ENCODE data around the gene FOXP1.

The FOXP1 gene

GRCh38 chr3:71160785-71161546 lies 422.6 kb downstream of the FOXP1 start:
- DNase-seq, result peak; percentile 67

GRCh38 chr3:71156062-71156665 lies 427.4 kb downstream of the FOXP1 start:
- DNase-seq, result no peak

GRCh38 chr3:71154846-71155245 lies 428.7 kb downstream of the FOXP1 start:
- DNase-seq, result no peak

DNA sequence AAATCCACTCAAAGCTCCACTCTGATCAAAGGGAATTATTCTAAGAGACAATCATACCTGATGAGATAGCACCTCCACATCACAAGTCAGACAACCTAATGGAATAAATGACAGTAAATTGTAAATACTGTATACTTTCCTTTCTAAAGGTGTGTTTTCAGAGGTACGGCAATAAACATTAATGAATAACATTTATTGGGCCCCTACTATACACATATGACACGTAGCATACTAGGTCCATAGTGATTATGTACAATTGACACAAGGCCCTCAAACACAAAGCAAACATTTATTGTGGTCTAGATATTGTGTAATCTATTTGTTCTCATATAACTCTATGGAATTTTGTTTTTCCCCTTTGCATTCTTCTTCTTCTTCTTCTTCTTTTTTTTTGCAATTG lies 429.8 kb downstream of the FOXP1 start:
- no peak for DNase-seq

DNA sequence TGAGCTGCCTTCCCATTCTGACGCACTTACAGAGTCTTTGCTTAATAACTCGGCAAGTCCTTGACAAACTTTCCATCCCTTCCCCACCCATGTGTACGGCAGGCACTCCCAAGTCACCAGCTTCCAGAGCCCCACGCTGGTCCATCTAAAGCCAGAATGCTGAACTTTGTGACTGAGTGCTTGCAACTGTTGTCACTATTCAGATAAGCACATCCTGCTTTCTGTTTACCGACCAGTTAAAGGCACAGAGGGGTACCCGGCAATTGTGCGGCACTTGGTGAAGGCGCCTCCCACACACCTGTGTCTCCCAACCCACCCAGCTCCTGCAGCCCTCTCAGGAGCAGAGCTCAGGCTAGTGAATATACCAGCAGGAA lies 430.6 kb downstream of the FOXP1 start:
- DNase-seq, result no peak

DNA sequence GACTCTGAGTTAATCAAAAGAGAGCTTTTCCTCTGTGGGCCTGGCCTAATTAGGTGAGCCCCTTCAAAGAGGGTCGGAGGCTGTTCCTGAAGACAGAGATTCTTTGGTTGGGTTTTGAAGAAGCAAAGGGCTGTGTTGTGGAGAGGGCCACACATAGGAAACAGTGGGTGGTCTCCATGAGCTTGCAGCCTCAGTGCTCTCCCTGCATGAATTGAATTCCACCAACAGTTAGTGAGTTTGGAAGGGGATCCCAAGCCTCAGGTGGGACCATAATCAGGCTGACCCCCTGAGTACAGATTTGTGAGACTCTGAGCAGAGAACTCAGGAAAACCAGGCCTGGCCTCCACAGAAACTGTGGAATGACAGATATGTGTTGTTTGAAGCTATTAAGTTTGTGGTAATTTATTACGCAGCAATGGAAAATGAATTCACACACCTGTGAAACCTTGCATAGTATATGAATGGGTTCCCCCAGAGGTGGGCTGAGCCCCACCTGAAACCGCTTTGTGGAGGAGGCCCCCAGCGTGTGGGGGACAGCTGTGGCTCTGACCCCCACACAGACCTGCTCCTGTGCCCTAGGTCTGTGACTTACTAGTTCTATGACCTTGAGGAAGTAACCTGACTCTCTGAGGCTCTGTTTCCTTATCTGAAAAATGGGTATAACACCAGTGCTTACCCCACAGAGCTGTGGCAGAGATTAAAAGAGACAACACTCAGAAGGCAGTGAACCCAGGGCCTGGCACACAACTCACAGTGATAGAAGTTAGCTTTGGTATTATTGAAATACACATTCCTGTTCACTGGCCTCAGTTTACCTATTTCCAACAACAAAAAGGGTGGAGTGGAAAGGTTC lies 431.3 kb downstream of the FOXP1 start:
- DNase-seq, result no peak

DNA sequence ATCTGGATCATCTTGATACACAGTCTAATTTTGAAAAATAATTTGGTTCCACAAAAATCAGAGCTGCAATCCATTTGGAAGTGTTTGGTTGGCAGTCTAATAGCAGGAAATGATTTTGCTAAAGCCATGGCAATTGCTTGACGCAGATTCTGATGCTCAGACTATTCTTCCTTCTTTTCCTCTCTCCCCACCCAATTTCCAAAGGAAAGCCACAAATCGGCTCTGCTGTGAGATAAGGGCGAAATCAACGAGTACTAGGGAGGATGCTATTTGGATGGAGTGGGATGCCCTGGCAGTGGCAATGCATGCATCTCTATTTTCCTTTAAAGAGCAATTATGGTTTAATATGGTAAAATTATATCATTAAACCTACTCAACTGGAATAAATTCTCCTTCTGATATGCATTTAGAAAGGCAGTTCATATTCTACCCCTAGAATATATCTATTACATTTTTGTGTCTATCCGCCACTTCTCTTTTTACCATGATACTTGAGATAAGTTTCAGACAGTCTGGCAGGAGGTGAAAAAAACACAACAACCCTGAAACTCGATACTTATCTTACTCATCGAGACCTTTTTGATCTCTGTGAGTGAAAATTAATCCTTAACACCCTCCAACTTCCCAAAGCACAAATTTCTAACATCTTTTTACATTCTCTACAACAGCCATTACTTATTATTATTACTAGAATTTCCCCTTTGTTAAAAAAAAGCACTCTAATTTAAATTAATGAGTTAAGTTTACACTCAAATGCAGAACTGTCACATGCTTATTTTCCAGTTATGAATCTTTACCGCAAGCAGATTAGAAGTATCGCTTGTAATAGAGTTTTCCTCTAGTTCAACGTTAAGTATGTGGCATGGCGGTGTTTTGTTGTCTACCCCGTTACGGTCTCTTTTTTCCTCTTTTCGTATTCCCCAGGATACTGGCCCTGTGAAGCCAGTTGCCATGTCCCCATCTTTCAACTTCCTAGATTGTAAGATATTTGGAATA lies 433.3 kb downstream of the FOXP1 start:
- DNase-seq, result no peak

- DNase-seq, result no peak
These were observed 435.0 kb downstream of the FOXP1 start for GRCh38 chr3:71148455-71149060.

- DNase-seq, result no peak
These were observed 436.9 kb downstream of the FOXP1 start for GRCh38 chr3:71146673-71147072.

DNA sequence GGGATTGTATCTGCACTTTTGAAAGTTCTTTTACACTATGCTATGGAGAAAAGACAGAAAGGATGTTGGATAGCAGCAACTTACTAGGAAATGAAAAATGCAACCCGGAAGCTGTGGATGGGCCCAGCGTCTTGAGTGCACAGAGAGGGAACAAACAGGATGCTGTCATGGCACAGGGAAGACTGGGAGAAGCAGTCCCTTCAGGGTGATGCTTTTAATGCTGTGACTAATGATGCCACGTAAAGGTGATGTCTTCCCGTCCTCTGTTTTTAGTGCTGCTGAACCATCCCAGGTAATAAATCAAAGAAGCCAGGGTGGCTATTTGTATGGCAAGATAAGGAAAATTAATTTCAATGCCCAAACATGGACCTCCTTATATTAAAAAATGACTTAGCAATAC lies 437.6 kb downstream of the FOXP1 start:
- DNase-seq, result no peak

GRCh38 chr3:71144525-71145253 lies 438.8 kb downstream of the FOXP1 start:
- DNase-seq, result no peak

GRCh38 chr3:71143493-71143892 lies 440.0 kb downstream of the FOXP1 start:
- DNase-seq, result no peak

- no peak for DNase-seq
These were observed 440.9 kb downstream of the FOXP1 start for GRCh38 chr3:71142441-71143161.

DNA sequence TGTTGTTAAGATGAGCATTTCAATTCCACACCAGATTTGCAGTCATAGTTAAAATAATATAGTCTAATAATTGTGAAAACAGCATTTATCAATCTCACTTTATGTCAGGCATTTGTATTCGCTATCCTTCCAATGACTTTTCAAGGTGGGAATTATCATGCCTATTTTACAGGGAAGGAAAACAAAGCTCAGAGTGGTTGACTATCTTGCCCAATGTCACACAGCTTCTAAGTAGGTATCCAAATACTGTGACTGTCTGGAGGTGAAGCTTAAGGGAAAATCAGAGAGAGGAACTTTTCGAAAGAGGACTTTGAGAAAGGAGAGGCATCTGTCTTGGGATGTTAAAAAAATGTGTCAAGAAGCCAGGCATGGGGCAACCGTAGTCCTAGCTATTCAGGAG lies 443.1 kb downstream of the FOXP1 start:
- DNase-seq, result no peak

DNA sequence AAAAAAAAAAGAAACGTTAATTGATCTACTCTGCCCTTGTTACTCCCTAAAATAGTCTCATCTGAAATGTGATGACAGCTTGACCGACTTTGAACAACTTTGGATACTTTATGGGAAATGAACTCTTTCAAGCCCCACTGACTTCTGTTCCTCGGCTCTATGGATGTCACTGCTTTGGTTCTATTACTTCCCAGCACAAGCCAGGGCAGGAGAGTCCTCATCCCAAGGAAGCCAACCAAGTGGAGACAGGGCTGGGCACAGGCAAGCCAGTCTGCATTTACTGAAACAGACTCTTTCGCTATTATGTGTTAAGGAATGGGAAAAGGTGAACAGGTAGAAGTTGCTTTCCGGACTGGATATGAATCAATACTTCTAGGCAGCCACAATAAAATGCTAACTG lies 444.0 kb downstream of the FOXP1 start:
- no peak for DNase-seq

GRCh38 chr3:71138410-71138809 lies 445.1 kb downstream of the FOXP1 start:
- DNase-seq, result no peak

DNA sequence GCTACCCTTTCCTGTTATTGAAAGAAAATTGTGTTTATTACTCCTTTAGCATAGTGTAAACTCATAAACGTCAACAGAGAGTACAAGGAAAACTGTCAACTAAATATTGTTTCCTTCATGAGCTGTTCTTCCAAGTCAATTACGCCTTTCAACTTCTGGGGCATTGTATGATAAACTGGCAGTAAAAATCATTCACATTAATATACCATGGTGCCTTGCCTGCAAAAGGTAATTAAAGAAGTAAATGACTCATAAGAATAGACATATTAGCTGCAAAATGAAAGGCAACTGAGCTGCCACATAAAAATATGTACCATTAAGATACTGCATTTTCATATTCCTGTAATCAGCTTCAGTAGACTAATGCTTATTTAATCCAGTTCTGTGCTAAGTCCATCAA lies 447.3 kb downstream of the FOXP1 start:
- DNase-seq, result no peak

GRCh38 chr3:71135373-71136088 lies 448.0 kb downstream of the FOXP1 start:
- no peak for DNase-seq

- no peak for DNase-seq
These were observed 449.0 kb downstream of the FOXP1 start for GRCh38 chr3:71134521-71134920.

DNA sequence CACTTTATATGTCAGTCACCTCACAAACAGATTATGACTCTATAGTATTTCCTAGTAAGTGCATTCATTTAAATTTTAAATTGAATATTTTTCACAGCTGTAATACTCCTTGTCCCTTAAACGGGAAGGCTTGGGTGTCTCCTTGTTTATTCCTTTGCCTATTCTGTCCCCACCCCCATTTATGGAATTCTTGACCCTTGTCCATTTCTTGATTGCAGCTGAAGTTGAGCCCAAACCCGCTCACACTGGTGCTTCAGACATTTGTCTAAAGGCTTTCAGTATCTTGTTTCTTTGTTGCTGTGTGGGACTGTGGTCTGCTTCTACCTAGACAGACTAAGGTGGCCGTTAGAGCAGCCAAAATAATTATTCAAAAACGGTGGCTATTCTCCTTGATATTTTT lies 449.7 kb downstream of the FOXP1 start:
- DNase-seq, result no peak
